SK-N-SH treated with all-trans-retinoic acid at 6 μM for 48 hours (cell line): ENCODE data around the gene PWWP3B.

Experiments used
- ATAC-seq: fragments of 200-7000 bp; cut with Tn5 transposase; 3 replicates; pipeline ENCODE4 v1.9.1; 2020; ENCODE audit warnings: mild to moderate bottlenecking, moderate library complexity
- ARNTL ChIP-seq: fragments of 450-650 bp; formaldehyde crosslinking; IDR thresholded peaks from 2 replicates; pipeline ENCODE4 v1.5.0; 2020; ENCODE audit warnings: low read depth, mild to moderate bottlenecking, moderate library complexity, borderline replicate concordance
- CSDC2 ChIP-seq: fragments of 250-450 bp; sonication (Bioruptor Pico); IDR thresholded peaks from 2 replicates; pipeline ENCODE4 v1.5.0; 2020; ENCODE audit warnings: mild to moderate bottlenecking, moderate library complexity
- CSRNP3 ChIP-seq: fragments of 250-450 bp; sonication (Bioruptor Pico); IDR thresholded peaks from 2 replicates; pipeline ENCODE4 v1.5.1; 2021; ENCODE audit warnings: mild to moderate bottlenecking, moderate library complexity
- ESRRG ChIP-seq: fragments of 250-450 bp; sonication (Bioruptor Pico); IDR thresholded peaks from 2 replicates; pipeline ENCODE4 v1.6.1; 2021; ENCODE audit warnings: mild to moderate bottlenecking
- GLIS3 ChIP-seq: fragments of 250-450 bp; sonication (Bioruptor Pico); IDR thresholded peaks from 2 replicates; pipeline ENCODE4 v1.5.0; 2020; ENCODE audit warnings: mild to moderate bottlenecking, moderate library complexity
- ISL1 ChIP-seq: fragments of 250-450 bp; sonication (Bioruptor Pico); IDR thresholded peaks from 2 replicates; pipeline ENCODE4 v2.1.2; 2022; ENCODE audit warnings: mild to moderate bottlenecking, moderate library complexity
- OSR1 ChIP-seq: fragments of 250-450 bp; sonication (Bioruptor Pico); IDR thresholded peaks from 2 replicates; pipeline ENCODE4 v1.8.0; 2022; ENCODE audit warnings: moderate library complexity, mild to moderate bottlenecking, inconsistent platforms
- PATZ1 ChIP-seq: fragments of 250-450 bp; sonication (Bioruptor Pico); IDR thresholded peaks from 2 replicates; pipeline ENCODE4 v1.8.0; 2020; ENCODE audit warnings: mild to moderate bottlenecking, moderate library complexity, borderline replicate concordance
- POU6F1 ChIP-seq: fragments of 250-450 bp; sonication (Bioruptor Pico); IDR thresholded peaks from 2 replicates; pipeline ENCODE4 v1.8.0; 2021; ENCODE audit warnings: low read depth, mild to moderate bottlenecking, moderate library complexity, borderline replicate concordance
- PPARA ChIP-seq: fragments of 250-450 bp; sonication (Bioruptor Pico); IDR thresholded peaks from 2 replicates; pipeline ENCODE4 v1.5.0; 2020; ENCODE audit warnings: mild to moderate bottlenecking, borderline replicate concordance
- RARB ChIP-seq: fragments of 250-450 bp; sonication (Bioruptor Pico); IDR thresholded peaks from 2 replicates; pipeline ENCODE4 v1.8.0; 2021; ENCODE audit warnings: mild to moderate bottlenecking, moderate library complexity
- SNAI2 ChIP-seq: fragments of 250-450 bp; sonication (Bioruptor Pico); IDR thresholded peaks from 2 replicates; pipeline ENCODE4 v1.5.0; 2020; ENCODE audit warnings: mild to moderate bottlenecking, moderate library complexity
- TCF4 ChIP-seq: fragments of 250-450 bp; sonication (Bioruptor Pico); IDR thresholded peaks from 2 replicates; pipeline ENCODE4 v1.8.0; 2021; ENCODE audit warnings: mild to moderate bottlenecking, moderate library complexity, borderline replicate concordance
- TOX ChIP-seq: fragments of 250-450 bp; sonication (Bioruptor Pico); IDR thresholded peaks from 2 replicates; pipeline ENCODE4 v1.8.0; 2021; ENCODE audit warnings: mild to moderate bottlenecking, moderate library complexity, borderline replicate concordance
- ZFP3 ChIP-seq: fragments of 250-450 bp; sonication (Bioruptor Pico); IDR thresholded peaks from 2 replicates; pipeline ENCODE4 v1.5.0; 2020; ENCODE audit warnings: mild to moderate bottlenecking, moderate library complexity
- ZNF565 ChIP-seq: fragments of 450-650 bp; formaldehyde crosslinking; conservative IDR thresholded peaks from 2 replicates; pipeline ENCODE4 v1.5.0; 2020; ENCODE audit warnings: low read depth, mild to moderate bottlenecking, moderate library complexity
- ZNF70 ChIP-seq: fragments of 450-650 bp; formaldehyde crosslinking; IDR thresholded peaks from 2 replicates; pipeline ENCODE4 v1.5.0; 2020; ENCODE audit warnings: mild to moderate bottlenecking, moderate library complexity
- ZNF8 ChIP-seq: fragments of 450-650 bp; formaldehyde crosslinking; IDR thresholded peaks from 2 replicates; pipeline ENCODE4 v1.5.0; 2020; ENCODE audit warnings: mild to moderate bottlenecking, moderate library complexity
- TF ChIP-seq, protein P1 (sequence below): fragments of 250-450 bp; sonication (Bioruptor Pico); IDR thresholded peaks from 2 replicates; pipeline ENCODE4 v1.5.0; 2020; ENCODE audit warnings: mild to moderate bottlenecking, moderate library complexity
- TF ChIP-seq, protein P2 (sequence below): fragments of 250-450 bp; sonication (Bioruptor Pico); IDR thresholded peaks from 2 replicates; pipeline ENCODE4 v1.5.1; 2020; ENCODE audit warnings: low read depth, mild to moderate bottlenecking, moderate library complexity

Gene PWWP3B

DNA sequence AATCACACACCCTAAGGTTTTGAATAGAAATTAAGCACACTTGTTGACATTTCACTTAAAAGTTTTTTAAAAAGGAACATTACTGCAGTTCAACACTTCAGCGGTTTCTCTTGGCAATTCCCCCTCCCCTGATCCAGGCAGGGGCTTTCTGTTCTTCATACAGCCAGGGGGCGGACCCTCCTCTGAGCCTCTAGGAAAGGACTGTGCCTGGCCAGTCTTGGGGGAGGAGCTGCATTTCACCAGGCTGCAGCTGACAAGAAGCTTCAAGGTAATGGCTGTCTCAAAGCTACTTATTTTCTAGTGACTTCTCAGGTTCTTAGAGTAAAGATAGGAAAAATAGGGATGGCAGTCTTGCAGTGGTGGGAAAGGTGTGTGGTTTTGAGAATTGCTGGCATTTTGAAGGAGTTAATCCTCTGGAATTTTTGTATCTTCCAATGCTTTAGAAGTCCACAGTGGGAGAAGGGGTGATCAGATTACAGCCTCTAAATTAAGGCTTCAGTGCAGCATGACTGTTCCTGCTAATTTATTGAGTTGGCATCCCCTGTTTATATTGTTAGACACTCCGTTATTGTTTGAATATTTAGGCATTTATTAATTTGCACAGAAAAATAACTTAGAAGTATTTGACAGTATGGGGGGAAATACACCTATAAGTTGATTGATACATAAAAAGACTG lies 33.5 kb downstream of the PWWP3B start:
- TF ChIP-seq ZNF8 (CRISPR knock-in tag) (no peak), TOX (no peak), ISL1 (CRISPR knock-in tag) (no peak)
- TF ChIP-seq, protein P1, sequence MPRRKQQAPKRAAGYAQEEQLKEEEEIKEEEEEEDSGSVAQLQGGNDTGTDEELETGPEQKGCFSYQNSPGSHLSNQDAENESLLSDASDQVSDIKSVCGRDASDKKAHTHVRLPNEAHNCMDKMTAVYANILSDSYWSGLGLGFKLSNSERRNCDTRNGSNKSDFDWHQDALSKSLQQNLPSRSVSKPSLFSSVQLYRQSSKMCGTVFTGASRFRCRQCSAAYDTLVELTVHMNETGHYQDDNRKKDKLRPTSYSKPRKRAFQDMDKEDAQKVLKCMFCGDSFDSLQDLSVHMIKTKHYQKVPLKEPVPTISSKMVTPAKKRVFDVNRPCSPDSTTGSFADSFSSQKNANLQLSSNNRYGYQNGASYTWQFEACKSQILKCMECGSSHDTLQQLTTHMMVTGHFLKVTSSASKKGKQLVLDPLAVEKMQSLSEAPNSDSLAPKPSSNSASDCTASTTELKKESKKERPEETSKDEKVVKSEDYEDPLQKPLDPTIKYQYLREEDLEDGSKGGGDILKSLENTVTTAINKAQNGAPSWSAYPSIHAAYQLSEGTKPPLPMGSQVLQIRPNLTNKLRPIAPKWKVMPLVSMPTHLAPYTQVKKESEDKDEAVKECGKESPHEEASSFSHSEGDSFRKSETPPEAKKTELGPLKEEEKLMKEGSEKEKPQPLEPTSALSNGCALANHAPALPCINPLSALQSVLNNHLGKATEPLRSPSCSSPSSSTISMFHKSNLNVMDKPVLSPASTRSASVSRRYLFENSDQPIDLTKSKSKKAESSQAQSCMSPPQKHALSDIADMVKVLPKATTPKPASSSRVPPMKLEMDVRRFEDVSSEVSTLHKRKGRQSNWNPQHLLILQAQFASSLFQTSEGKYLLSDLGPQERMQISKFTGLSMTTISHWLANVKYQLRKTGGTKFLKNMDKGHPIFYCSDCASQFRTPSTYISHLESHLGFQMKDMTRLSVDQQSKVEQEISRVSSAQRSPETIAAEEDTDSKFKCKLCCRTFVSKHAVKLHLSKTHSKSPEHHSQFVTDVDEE (CRISPR knock-in tag): no peak
- ATAC-seq: no peak

DNA sequence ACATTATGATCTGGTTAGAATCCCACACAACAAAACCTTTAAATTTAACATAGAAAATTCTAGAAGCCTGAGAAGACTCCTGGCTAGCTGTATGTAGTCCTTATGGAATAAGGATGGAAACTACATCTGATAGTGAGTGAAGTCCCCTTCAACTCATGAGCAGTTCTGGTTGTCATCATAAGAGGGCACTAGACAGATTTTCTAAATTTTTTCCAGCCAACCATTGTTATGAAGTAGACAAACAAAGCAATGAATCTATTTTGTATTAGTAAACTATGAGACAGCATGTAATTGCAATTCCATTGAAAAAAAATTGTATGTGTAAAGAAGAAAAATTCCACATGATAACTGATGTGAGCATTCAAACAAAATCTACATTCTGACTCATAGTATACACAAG lies 35.2 kb downstream of the PWWP3B start:
- TF ChIP-seq RARB (CRISPR knock-in tag) (no peak), ZNF565 (CRISPR knock-in tag) (no peak), PPARA (no peak), ZNF8 (CRISPR knock-in tag) (no peak), CSRNP3 (no peak), ESRRG (CRISPR knock-in tag) (no peak), OSR1 (CRISPR knock-in tag) (no peak), POU6F1 (CRISPR knock-in tag) (no peak), ARNTL (CRISPR knock-in tag) (no peak), ISL1 (CRISPR knock-in tag) (no peak), GLIS3 (no peak), SNAI2 (CRISPR knock-in tag) (no peak), ZFP3 (no peak), TOX (no peak), PATZ1 (CRISPR knock-in tag) (no peak), ZNF70 (CRISPR knock-in tag) (no peak), TCF4 (CRISPR knock-in tag) (no peak), CSDC2 (CRISPR knock-in tag) (no peak)
- TF ChIP-seq, protein P2, sequence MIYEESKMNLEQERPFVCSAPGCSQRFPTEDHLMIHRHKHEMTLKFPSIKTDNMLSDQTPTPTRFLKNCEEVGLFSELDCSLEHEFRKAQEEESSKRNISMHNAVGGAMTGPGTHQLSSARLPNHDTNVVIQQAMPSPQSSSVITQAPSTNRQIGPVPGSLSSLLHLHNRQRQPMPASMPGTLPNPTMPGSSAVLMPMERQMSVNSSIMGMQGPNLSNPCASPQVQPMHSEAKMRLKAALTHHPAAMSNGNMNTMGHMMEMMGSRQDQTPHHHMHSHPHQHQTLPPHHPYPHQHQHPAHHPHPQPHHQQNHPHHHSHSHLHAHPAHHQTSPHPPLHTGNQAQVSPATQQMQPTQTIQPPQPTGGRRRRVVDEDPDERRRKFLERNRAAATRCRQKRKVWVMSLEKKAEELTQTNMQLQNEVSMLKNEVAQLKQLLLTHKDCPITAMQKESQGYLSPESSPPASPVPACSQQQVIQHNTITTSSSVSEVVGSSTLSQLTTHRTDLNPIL (CRISPR knock-in tag): no peak
- TF ChIP-seq, protein P1 (CRISPR knock-in tag): no peak
- TF ChIP-seq, all 23 proteins: peak for 0

More for the DNA sequence above, 35.2 kb downstream of the PWWP3B start:
- ATAC-seq: no peak
